ENCODE results near the gene PMIS2.
"Not testable (repeated sequence)": the region's sequence is repeated elsewhere in the genome, so short reads cannot be mapped to it uniquely, and the experiment has no call there.

PMIS2 gene

DNA sequence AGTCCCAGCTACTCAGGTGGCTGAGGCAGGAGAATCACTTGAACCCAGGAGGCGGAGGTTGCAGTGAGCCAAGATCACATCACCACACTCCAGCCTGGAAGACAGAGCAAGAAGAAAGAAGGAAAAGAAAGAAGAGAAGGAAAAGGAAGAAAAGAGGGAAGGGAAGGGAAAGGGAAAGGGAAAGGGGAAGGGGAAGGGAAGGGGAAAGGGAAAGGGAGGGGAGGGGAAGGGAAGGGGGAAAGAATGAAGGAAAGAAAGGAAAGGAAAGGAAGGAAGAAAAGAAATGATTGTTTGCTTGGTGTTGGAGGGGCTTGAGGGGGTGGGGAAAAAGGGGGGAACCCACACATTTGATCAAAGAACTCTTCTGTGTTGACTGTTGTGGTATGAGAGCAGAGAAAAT lies 10.0 kb downstream of the PMIS2 start:
- DNase-seq = no peak

DNA sequence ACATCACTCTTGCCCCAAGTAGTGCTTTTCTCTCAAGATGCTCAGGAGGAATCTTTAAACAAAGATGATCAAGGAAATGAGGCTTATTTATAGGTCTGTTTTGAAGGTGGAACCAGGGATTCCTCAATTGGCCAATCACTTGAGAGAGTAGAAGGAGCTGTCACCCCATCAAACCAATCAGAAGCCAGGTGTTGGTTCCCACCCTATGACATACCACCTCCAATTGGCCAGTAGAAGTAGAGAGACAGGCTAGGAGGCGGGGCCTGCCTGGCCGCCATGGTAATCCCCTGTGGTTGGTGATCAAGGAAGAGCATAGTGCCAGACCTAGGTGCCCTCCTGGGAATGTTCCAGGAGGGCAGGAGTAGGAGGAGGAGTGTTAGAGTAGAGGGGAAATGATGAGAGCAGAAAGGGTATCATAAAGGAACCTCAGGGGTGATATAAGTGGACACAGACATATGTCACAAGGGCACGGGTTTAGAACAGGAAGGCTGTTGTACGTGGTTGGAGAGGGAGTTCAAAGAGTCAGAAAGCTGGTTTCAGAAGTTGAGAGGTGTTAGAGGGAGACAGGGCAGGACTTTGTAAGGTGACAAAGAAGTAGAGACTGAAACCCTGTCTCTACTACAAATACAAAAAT lies 10.5 kb downstream of the PMIS2 start:
- peak; percentile 43 for DNase-seq

DNA sequence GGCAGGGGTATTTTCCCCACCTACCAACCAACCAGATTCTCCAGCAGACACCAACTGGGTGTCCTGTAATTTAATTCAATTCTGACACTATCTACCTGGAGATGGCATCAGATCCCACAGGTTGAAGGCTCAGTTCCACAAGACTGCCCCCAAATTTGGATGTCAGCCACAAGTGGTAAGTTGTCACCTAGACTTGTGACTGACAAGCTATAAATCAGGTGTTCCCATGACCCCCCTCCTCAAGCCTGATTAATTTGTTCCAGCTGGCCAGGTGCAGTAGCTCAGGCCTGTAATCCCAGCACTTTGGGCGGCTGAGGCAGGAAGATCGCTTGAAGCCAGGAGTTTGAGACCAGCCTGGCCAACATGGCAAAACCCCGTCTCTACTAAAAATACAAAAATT lies 16.0 kb downstream of the PMIS2 start:
- DNase-seq = no peak

- DNase-seq = not testable (repeated sequence)
These were observed 18.5 kb downstream of the PMIS2 start for GRCh38 chr19:35604436-35604835.

DNA sequence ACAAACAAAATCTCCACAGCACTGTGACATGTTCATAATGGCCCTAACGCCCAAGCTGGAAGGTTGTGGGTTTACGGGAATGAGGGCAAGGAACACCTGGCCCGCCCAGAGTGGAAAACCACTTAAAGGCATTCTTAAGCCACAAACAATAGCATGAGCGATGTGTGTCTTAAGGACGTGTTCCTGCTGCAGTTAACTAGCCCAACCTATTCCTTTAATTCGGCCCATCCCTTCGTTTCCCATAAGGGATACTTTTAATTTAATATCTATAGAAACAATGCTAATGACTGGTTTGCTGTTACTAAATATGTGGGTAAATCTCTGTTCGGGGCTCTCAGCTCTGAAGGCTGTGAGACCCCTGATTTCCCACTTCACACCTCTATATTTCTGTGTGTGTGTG lies 21.2 kb downstream of the PMIS2 start:
- DNase-seq = peak; percentile 21

GRCh38 chr19:35607661-35608060 lies 21.7 kb downstream of the PMIS2 start:
- no peak for DNase-seq

DNA sequence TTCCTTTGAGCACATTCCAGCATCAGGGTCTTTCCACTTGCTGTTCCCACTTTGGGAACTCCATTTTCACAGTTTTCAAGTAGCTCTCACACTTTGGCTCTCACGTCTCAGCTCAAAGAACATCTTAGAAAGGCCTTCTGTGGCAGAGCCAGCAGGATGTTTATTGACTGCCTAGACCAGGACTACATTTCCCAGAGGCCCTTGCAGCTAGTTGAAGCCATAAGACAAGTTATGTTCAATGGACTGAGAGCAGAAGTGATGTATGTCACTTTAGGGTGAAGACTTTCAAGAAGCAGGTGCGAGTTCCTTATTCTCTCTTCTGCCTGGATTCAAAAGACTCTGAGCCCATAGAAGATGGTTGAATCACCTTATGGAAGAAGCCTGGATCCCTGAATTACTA lies 22.3 kb downstream of the PMIS2 start:
- peak; percentile 39 for DNase-seq

DNA sequence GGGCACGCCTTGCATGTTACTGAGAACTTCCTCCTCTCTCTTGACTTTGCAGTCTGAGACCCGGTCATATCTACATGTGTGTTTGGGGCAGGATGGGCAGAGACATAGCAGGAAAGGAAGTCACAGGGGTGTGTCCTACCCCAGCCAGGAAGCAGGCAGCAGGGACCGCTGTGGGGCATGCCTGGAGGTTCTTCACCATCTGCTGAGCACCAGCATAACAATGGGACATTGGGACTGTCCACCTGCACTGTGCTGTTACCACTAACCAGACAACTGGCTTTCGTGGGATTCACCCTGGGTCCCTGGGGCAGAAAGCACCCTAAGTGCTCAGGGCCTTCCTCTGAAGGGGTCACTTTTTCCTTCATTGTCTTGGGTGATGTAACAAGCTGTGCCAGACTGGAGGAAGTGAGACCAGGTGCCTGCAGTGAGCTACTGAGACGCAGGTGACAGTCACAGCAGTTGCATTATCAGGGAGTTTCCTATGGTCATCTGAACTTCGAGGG lies 23.9 kb downstream of the PMIS2 start:
- no peak for DNase-seq

GRCh38 chr19:35612224-35612558 lies 26.2 kb downstream of the PMIS2 start:
- DNase-seq = no peak

DNA sequence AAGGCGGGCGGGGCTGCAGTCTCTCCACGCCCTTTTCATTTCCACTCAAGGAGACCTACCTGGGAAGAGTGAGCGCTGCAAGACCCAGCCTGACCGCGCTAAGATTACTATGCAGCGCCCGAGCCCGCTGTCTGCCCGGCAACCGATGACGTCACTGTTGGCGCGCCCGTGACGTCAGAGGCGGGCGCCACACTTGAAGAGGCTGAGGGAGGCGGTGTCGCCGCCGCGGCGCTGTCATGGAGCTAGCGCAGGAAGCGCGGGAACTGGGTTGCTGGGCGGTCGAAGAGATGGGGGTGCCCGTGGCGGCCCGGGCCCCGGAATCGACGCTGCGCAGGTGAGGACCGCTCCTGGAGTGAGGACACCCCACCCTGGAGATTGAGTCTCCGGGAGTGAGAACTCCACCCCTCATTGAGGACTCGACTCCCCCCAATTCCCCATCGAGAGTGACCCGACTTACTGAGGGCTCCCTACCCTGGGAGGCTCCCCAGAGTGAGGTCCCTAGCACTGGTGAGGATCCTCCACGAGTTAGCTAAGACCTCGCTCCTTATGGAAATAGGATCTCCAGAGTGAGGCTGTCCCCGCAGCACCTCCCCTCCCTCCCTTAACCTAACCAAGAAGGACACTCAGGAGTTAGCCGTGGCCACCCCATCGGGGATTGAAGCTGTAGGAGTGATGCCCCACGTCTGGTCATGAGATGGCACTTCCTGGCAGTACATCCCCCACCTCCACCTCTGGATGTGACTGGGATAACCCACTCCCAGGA lies 26.8 kb downstream of the PMIS2 start, which contains the start of gene HAUS5:
Gene HAUS5, plus strand, starts transcription at position 177 of the 763 bp plus-strand sequence. Its CDS starts 60 bp downstream, at position 237.
- peak; percentile 98 for DNase-seq

DNA sequence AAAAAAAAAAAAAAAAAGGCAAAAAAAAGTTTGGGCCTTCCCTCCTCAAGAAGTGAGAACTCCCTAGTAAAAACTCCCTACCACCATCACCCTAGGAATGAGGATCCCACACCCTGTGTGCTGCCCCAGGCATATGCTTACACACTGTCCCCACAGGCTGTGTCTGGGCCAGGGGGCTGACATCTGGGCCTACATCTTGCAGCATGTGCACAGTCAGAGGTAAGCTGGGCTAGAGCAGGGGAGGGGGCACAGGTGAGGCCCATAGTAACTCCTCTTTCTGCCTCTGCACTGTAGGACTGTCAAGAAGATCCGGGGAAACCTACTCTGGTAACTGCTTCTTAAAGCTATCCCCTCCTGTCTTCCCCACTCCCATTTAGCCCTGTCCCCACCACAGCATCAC lies 27.6 kb downstream of the PMIS2 start:
- no peak for DNase-seq

- no peak for DNase-seq
These were observed 29.1 kb downstream of the PMIS2 start for GRCh38 chr19:35615036-35615435.

DNA sequence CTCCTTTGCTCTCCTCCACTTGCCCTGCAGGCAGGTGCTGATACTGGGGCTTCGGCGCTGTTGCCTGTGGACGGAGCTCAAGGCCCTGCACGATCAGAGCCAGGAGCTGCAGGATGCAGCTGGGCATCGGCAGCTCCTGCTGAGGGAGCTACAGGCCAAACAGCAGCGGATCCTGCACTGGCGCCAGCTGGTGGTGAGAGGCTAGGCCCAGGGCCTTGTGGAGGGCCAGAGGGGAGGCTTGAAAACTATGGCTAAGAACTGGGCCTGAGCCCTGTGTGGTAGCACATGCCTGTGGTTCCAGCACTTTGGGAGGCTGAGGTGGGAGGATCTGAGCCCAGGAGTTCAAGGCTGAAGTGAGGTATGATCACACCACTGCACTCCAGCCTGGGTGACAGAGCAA lies 32.9 kb downstream of the PMIS2 start:
- DNase-seq = peak; percentile 46

DNA sequence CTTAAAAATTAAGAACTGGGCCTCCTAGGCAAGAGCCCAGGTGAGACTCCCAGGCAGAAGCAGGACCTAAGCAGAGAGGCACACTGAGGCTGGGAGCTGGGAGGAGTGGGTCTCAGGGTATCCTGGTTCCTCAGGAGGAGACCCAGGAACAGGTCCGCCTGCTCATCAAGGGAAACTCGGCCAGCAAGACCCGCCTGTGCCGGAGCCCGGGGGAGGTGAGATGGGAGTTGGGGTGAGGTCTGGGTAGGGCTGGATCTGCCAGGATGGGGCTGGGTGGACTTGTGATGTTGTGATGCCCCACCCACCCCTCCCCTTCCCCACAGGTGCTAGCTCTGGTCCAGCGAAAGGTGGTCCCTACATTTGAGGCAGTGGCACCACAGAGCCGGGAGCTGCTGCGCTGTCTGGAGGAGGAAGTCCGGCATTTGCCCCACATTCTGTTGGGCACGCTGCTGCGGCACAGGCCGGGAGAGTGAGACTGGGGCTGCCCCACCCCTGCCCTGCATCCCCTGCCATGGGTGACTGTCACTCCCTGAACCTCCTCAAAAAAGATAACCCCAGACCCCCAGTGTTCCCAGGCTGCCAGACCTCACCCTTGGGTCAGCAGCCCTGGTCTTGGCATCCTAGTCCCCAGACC lies 33.4 kb downstream of the PMIS2 start:
- DNase-seq = no peak

DNA sequence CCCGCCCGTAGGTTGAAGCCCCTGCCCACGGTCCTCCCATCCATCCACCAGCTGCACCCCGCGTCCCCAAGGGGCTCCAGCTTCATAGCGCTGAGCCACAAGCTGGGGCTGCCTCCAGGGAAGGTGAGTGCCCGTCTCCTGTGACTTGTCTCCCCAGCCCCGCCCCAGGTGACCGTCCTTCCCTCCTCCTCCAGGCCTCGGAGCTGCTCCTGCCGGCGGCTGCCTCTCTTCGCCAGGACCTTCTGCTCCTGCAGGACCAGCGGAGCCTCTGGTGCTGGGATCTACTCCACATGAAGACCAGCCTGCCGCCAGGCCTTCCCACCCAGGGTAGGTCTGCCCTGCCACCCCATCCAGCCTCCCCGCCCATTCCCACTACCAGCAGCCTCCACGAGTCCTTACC lies 34.0 kb downstream of the PMIS2 start:
- DNase-seq = no peak

DNA sequence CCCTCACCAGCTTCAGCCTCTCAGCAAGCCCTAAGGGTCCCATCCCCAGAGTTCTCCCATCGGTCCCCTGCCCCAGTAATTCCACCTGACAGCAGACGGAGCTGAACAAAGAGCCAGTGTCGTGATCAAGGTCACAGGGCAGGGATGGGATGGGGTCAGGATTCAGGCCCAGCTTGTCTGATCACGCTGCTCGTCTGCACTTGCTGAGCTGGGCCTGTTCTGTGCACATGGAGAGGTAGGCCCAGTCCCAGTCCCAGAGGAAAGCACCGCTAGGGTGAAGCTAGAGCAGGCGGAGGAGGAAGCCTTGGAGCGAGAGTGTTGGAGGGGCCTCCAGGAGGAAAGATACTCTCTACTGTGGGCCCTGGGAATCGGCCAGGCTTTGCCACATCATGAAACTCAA lies 35.7 kb downstream of the PMIS2 start:
- DNase-seq = no peak

DNA sequence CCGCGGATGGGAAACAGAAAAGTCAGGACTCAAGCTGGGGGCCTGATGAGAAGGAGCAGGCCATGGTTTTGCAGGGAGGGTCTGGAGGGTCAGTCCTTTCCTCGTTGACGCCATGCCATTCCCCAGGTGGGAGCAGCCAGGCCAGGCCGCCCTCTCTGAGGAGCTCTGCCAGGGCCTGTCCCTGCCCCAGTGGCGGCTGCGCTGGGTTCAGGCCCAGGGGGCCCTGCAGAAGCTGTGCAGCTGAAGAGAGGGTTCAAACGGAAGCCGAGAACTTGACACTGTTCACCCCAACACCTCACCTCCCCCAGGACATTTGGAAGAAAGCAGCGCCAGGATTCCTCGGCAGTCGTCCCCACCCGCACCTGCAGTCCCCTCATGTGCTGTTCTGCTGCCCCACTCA lies 36.8 kb downstream of the PMIS2 start:
- DNase-seq = no peak

DNA sequence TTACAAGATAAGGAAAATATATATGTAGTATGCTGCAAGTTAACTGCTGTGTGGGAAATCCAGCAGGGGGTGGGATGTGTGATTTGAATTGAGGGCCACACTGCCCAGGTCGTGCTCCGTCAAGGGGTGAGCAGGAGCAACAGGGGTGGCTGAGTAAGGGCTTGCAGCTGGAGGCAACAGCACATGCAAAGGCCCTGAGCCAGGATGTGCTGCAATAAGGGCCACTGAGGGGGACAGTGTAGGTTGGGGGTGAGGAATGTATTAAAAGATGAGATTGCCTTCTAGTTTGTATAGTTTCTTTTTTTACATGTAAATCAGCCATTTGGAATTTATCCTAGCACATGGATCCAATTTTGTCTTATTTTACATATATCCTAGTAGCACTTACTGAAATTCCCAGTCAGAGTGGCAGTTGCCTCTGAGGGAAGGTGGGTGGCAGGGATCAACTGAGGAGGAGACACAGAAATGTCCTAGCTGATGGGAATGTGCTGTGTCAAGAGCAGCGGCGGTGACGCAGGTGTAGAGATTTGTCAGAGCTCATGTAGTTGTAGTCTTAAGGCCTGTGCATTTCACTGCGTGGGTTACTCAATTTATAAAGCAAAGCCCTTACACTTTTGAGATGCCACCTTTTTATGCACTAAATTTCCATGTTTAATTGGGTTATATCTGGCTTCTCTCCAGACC lies 37.5 kb downstream of the PMIS2 start:
- no peak for DNase-seq

DNA sequence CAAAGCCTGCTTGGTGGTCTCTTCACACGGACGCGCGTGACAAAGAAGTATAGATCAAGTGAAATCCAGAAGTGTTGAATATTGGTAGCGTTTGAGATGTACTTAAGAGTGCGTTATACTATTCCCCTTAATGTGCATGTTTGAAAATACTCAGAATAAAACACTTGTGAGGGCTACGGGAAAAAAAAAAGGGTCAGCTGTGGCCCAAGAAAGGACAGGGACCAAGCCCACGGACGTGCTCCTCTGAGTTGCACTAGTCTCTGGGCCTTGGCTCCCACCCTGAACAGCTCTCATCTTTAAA lies 42.2 kb downstream of the PMIS2 start:
- DNase-seq = no peak

GRCh38 chr19:35628565-35629331 lies 42.8 kb downstream of the PMIS2 start, which contains the start of gene RBM42:
TSS of gene RBM42 (plus strand) at chr19:35629036. CDS start at chr19:35629154, 118 bp downstream.
- peak; percentile 99 for DNase-seq

GRCh38 chr19:35629332-35629633 lies 43.3 kb downstream of the PMIS2 start:
- peak; percentile 38 for DNase-seq

DNA sequence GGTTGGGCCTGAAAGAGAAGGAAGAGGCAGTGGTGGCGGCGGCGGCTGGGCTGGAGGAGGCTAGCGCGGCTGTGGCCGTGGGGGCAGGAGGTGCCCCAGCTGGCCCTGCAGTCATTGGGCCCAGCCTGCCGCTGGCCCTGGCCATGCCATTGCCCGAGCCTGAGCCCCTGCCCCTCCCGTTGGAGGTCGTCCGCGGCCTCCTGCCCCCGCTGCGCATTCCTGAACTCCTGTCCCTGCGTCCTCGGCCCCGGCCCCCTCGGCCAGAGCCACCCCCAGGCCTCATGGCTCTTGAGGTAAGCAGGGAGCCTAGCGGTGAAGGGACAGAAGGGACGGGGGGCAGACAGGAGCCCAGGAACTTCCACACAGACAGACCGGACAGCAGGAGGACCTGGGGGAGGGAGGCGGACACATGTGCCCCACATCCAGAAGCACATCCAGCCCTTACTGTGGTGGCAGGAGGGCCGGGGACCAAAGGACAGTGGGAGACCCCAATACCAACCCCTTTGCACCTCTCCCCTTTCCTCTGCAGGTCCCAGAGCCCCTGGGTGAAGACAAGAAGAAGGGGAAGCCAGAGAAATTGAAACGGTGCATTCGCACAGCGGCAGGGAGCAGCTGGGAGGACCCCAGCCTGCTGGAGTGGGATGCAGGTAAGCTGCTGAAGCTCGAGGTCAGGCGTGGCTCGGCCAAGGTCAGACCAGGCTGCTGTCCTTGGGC lies 47.9 kb downstream of the PMIS2 start:
- DNase-seq = no peak
